ENCODE measurements around the gene ERC2.

DNA sequence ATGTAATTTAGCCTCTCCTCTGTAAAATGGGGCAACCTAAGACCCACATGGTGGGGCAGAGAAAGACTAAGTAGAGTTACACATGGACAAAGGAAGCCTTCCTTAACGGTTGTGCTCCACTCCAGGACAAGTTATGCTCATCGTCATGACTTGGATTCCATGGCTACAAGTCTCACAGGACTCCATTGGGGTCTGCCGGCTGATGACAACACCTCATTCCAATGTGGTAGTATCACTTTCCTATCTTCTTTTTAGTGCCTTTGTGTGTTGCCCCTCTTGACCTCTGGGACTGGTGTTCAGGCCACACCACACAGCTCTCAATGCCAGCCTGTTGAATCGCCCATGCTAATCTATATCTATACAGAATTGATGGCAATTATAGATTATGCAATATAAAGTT, 799.9 kb downstream of the ERC2 start:
- TF ChIP-seq, protein P1, sequence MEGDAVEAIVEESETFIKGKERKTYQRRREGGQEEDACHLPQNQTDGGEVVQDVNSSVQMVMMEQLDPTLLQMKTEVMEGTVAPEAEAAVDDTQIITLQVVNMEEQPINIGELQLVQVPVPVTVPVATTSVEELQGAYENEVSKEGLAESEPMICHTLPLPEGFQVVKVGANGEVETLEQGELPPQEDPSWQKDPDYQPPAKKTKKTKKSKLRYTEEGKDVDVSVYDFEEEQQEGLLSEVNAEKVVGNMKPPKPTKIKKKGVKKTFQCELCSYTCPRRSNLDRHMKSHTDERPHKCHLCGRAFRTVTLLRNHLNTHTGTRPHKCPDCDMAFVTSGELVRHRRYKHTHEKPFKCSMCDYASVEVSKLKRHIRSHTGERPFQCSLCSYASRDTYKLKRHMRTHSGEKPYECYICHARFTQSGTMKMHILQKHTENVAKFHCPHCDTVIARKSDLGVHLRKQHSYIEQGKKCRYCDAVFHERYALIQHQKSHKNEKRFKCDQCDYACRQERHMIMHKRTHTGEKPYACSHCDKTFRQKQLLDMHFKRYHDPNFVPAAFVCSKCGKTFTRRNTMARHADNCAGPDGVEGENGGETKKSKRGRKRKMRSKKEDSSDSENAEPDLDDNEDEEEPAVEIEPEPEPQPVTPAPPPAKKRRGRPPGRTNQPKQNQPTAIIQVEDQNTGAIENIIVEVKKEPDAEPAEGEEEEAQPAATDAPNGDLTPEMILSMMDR (conservative IDR thresholded peaks at IDR 0.05; ENCODE audit: low read length): no peak
- TF ChIP-seq EZH2phosphoT487 (IDR thresholded peaks at IDR 0.05; ENCODE audit: borderline replicate concordance, low read depth, low read length): no peak

Data from OCI-LY7 (cell line).